Measurements from ENCODE around the gene MTMR12. TPM values are rescaled to one million over a fixed set of nuclear protein-coding genes. Genes with fewer than 3 reads are reported as not detected.

MTMR12 gene
- total and polyA plus RNA-seq, 2 donors from 2014 or later: 9.3 to 52.8 TPM

DNA sequence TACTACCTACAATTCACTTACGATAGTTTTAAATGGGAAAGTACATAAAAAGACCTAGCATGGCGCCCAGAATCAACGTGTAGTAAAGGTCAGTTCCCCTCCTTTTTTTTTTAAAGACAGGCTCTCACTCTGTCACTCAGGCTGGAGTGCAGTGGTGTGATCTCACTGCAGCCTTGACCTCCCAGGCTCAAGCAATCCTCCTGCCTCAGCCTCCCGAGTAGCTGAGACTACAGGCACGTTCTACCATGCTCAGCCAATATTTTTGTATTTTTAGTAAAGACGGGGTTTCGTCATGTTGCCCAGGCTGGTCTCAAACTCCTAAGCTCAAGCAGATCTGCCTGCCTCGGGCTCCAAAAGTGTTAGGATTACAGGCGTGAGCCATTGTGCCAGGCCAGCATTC, 40.7 kb upstream of the MTMR12 start:
- TF ChIP-seq, protein P1, sequence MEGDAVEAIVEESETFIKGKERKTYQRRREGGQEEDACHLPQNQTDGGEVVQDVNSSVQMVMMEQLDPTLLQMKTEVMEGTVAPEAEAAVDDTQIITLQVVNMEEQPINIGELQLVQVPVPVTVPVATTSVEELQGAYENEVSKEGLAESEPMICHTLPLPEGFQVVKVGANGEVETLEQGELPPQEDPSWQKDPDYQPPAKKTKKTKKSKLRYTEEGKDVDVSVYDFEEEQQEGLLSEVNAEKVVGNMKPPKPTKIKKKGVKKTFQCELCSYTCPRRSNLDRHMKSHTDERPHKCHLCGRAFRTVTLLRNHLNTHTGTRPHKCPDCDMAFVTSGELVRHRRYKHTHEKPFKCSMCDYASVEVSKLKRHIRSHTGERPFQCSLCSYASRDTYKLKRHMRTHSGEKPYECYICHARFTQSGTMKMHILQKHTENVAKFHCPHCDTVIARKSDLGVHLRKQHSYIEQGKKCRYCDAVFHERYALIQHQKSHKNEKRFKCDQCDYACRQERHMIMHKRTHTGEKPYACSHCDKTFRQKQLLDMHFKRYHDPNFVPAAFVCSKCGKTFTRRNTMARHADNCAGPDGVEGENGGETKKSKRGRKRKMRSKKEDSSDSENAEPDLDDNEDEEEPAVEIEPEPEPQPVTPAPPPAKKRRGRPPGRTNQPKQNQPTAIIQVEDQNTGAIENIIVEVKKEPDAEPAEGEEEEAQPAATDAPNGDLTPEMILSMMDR (IDR thresholded peaks at IDR 0.05; ENCODE audit: borderline replicate concordance, extremely low read depth, insufficient read depth): no peak

DNA sequence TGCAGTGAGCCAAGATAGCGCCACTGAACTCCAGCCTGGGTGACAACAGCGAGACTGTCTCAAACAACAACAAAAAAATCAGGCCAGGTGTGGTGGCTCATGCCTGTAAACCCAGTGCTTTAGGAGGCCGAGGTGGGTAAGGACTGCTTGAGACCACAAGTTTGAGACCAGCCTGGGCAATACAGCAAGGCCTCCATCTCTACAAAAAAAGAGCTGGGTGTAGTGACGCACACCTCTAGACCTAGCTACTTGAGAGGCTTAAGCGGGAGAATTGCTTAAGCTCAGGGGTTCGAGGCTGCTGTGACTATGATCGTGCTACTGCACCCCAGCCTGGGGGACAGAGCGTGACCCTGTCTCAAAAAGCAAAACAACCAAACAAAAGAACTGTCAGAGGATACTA, 39.9 kb upstream of the MTMR12 start:
- Histone ChIP-seq H3K4me1 (ENCODE audit: control insufficient read depth in 2 of 3, insufficient read depth in 2 of 3, low read depth in 1 of 3, low read length in 3 of 3) (no peaks in the 10 kb centered on the region), H3K36me3 (ENCODE audit: control insufficient read depth in 2 of 3, insufficient read depth in 3 of 3, low read length in 3 of 3) (peaks cover 0 to 9% (median 2%) of the 10 kb centered on the region in 3 donors), H3K9me3 (ENCODE audit: control insufficient read depth in 2 of 3, insufficient read depth in 1 of 3, low read length in 3 of 3) (no peaks in the 10 kb centered on the region), H3K27ac (ENCODE audit: low read depth in 2 of 2, low read length in 2 of 2) (no peak overlapping the region), H3K27me3 (ENCODE audit: control insufficient read depth, insufficient read depth, low read length) (no peaks in the 10 kb centered on the region), H3K9ac (ENCODE audit: low read length in 3 of 3) (no peak overlapping the region), H3K4me3 (ENCODE audit: low read length in 3 of 3) (no peak overlapping the region)
- TF ChIP-seq, protein P1 (IDR thresholded peaks at IDR 0.05; ENCODE audit: borderline replicate concordance, extremely low read depth, insufficient read depth): no peak
- DNase-seq (no peak), FAIRE-seq (no peak)
- intact Hi-C loops (cut with DNase I): no loop called here

More for the DNA sequence above, 40.7 kb upstream of the MTMR12 start:
- H3K27me3 ChIP-seq (ENCODE audit: control insufficient read depth, insufficient read depth, low read length): no peaks in the 10 kb centered on the region
- H3K9me3 ChIP-seq (ENCODE audit: control insufficient read depth in 2 of 3, insufficient read depth in 1 of 3, low read length in 3 of 3): no peaks in the 10 kb centered on the region
- no peak overlapping the region for H3K27ac ChIP-seq (ENCODE audit: low read depth in 2 of 2, low read length in 2 of 2)
- no peak overlapping the region for H3K4me3 ChIP-seq (ENCODE audit: low read length in 3 of 3)
- DNase-seq (no peak), FAIRE-seq (no peak)
- intact Hi-C loops (cut with DNase I): no loop called here
- H3K9ac ChIP-seq (ENCODE audit: low read length in 3 of 3): no peak overlapping the region
- H3K36me3 ChIP-seq (ENCODE audit: control insufficient read depth in 2 of 3, insufficient read depth in 3 of 3, low read length in 3 of 3): peaks cover 0 to 9% (median 2%) of the 10 kb centered on the region in 3 donors
- no peaks in the 10 kb centered on the region for H3K4me1 ChIP-seq (ENCODE audit: control insufficient read depth in 2 of 3, insufficient read depth in 2 of 3, low read depth in 1 of 3, low read length in 3 of 3)

DNA sequence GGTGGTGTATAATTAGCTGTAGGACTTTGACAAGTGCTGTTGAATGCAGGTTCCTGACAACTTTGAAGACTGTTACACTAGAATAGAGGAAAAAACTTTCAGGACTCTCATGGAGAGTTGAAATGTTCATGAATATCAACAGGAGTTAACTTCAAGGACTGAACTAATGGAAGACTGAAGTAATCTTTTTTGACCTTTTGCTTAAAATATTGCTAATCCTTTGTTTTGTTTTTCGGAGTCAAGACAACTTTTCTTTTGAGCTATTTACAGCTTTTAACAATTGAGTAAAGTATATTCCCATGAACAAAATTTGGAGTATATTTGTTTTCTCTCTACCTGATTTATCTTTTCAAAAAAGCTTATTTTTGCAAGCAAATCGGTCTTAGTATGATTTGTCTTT, 34.1 kb upstream of the MTMR12 start:
- TF ChIP-seq, protein P1 (IDR thresholded peaks at IDR 0.05; ENCODE audit: borderline replicate concordance, extremely low read depth, insufficient read depth): no peak

DNA sequence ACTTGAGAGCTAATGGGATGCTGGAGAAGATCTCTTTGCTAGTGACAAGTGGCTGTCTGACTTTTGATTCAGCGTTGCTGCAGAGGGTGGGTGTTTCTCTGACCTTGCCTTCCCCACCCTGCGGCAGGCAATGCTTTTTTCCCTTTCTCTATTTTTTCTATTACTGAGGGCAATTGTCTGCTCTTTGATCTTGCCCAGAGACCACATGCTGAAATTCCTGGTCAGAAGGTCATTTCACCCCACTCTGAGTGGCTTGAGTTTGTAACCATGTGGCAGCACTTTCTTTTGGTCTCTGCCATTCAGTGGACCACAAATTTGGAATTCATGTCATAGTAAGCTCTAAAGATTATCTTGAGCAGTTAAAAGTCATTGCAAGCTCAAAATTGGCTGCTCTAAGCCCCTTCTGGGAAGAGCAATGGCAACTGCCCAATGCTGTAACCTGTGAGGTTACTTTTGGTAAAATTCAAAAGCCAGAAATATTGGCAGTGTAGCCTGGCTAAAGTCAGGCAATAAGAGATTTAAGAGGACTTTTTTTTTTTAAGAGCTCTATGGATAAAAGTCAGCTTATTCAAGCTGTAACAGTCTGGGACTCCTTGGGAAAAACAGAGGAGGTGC, 30.4 kb upstream of the MTMR12 start:
- Histone ChIP-seq H3K4me1 (ENCODE audit: control insufficient read depth in 2 of 3, insufficient read depth in 2 of 3, low read depth in 1 of 3, low read length in 3 of 3) (no peaks in the 10 kb centered on the region), H3K27ac (ENCODE audit: low read depth in 2 of 2, low read length in 2 of 2) (no peak overlapping the region), H3K36me3 (ENCODE audit: control insufficient read depth in 2 of 3, insufficient read depth in 3 of 3, low read length in 3 of 3) (no peaks in the 10 kb centered on the region), H3K9me3 (ENCODE audit: control insufficient read depth in 2 of 3, insufficient read depth in 1 of 3, low read length in 3 of 3) (peaks cover 0 to 4% (median 0%) of the 10 kb centered on the region in 3 donors), H3K4me3 (ENCODE audit: low read length in 3 of 3) (no peak overlapping the region), H3K9ac (ENCODE audit: low read length in 3 of 3) (no peak overlapping the region), H3K27me3 (ENCODE audit: control insufficient read depth, insufficient read depth, low read length) (no peaks in the 10 kb centered on the region)
- DNase-seq: no peak
- TF ChIP-seq, protein P1 (IDR thresholded peaks at IDR 0.05; ENCODE audit: borderline replicate concordance, extremely low read depth, insufficient read depth): no peak
- FAIRE-seq: no peak
- intact Hi-C loops (cut with DNase I): no loop called here

More for the DNA sequence above, 34.1 kb upstream of the MTMR12 start:
- H3K27me3 ChIP-seq (ENCODE audit: control insufficient read depth, insufficient read depth, low read length): no peaks in the 10 kb centered on the region
- no peak overlapping the region for H3K27ac ChIP-seq (ENCODE audit: low read depth in 2 of 2, low read length in 2 of 2)
- no peaks in the 10 kb centered on the region for H3K4me1 ChIP-seq (ENCODE audit: control insufficient read depth in 2 of 3, insufficient read depth in 2 of 3, low read depth in 1 of 3, low read length in 3 of 3)
- no peak overlapping the region for H3K4me3 ChIP-seq (ENCODE audit: low read length in 3 of 3)
- intact Hi-C loops (cut with DNase I): no loop called here
- no peaks in the 10 kb centered on the region for H3K36me3 ChIP-seq (ENCODE audit: control insufficient read depth in 2 of 3, insufficient read depth in 3 of 3, low read length in 3 of 3)
- no peak overlapping the region for H3K9ac ChIP-seq (ENCODE audit: low read length in 3 of 3)
- FAIRE-seq (no peak), DNase-seq (no peak)
- no peaks in the 10 kb centered on the region for H3K9me3 ChIP-seq (ENCODE audit: control insufficient read depth in 2 of 3, insufficient read depth in 1 of 3, low read length in 3 of 3)

Measured in kidney (tissue), 14 donors.